GM18511 (cell line): ENCODE data around the gene ADAMTS7.
"Not testable (repeated sequence)": the region's sequence is repeated elsewhere in the genome, so short reads cannot be mapped to it uniquely, and the experiment has no call there.

Experiments used
- ATAC-seq: cut with Tn5 transposase; IDR thresholded peaks from one replicate; pipeline ENCODE4 v1.9.1; 2021; ENCODE audit warnings: mild to moderate bottlenecking, moderate library complexity; ENCODE audit not compliant: unreplicated experiment

ADAMTS7 gene

GRCh38 chr15:78811124-78811824 lies at the start of gene ADAMTS7:
Gene ADAMTS7 (minus strand): TSS chr15:78811464. CDS start chr15:78811220, 244 bp downstream.
- peak; percentile 77 for ATAC-seq

GRCh38 chr15:78859971-78860719 lies 48.9 kb upstream of the ADAMTS7 start:
- ATAC-seq = peak; percentile 87

- ATAC-seq = no peak
Observed at GRCh38 chr15:78855746-78856145, 44.5 kb upstream of the ADAMTS7 start.

GRCh38 chr15:78854833-78855372 lies 43.6 kb upstream of the ADAMTS7 start:
- no peak for ATAC-seq

GRCh38 chr15:78853500-78853899 lies 42.2 kb upstream of the ADAMTS7 start:
- ATAC-seq = no peak

- ATAC-seq = no peak
Observed at GRCh38 chr15:78850941-78851755, 39.9 kb upstream of the ADAMTS7 start.

- ATAC-seq = no peak
Observed at GRCh38 chr15:78850352-78850751, 39.1 kb upstream of the ADAMTS7 start.

GRCh38 chr15:78847387-78847906 lies 36.2 kb upstream of the ADAMTS7 start:
- not testable (repeated sequence) for ATAC-seq

GRCh38 chr15:78846906-78847305 lies 35.6 kb upstream of the ADAMTS7 start:
- ATAC-seq = not testable (repeated sequence)

GRCh38 chr15:78842519-78842918 lies 31.3 kb upstream of the ADAMTS7 start:
- ATAC-seq = no peak

- ATAC-seq = no peak
Observed at GRCh38 chr15:78841891-78842290, 30.6 kb upstream of the ADAMTS7 start.

GRCh38 chr15:78841376-78841706 lies 30.1 kb upstream of the ADAMTS7 start:
- no peak for ATAC-seq

- ATAC-seq = no peak
Observed at GRCh38 chr15:78840661-78841375, 29.6 kb upstream of the ADAMTS7 start.

- not testable (repeated sequence) for ATAC-seq
Observed at GRCh38 chr15:78839151-78839550, 27.9 kb upstream of the ADAMTS7 start.

- ATAC-seq = no peak
Observed at GRCh38 chr15:78838489-78838888, 27.2 kb upstream of the ADAMTS7 start.

- no peak for ATAC-seq
Observed at GRCh38 chr15:78837543-78837942, 26.3 kb upstream of the ADAMTS7 start.

- ATAC-seq = no peak
Observed at GRCh38 chr15:78837131-78837530, 25.9 kb upstream of the ADAMTS7 start.

GRCh38 chr15:78836333-78836732 lies 25.1 kb upstream of the ADAMTS7 start:
- no peak for ATAC-seq

- ATAC-seq = no peak
Observed at GRCh38 chr15:78831229-78832207, 20.3 kb upstream of the ADAMTS7 start.
